ENCODE data around the gene ZDHHC14. TPM values are rescaled to one million over a fixed set of nuclear protein-coding genes. Genes with fewer than 3 reads are reported as not detected.

ZDHHC14 gene
- total RNA-seq, 1 donor: 7.9 TPM

- TF ChIP-seq CTCF (IDR thresholded peaks at IDR 0.05; ENCODE audit: insufficient read depth, low read length): no peak
- DNase-seq (ENCODE audit: low read depth): no peak
- no peak overlapping the region for H3K4me3 ChIP-seq (ENCODE audit: low read depth, low read length)
These were observed 153.3 kb downstream of the ZDHHC14 start for GRCh38 chr6:157534134-157534871.

- no peak for DNase-seq (ENCODE audit: low read depth)
- no peak for TF ChIP-seq CTCF (IDR thresholded peaks at IDR 0.05; ENCODE audit: insufficient read depth, low read length)
These were observed 154.0 kb downstream of the ZDHHC14 start for GRCh38 chr6:157534977-157535339.

GRCh38 chr6:157535340-157536222 is 154.6 kb downstream of the ZDHHC14 start:
- TF ChIP-seq CTCF (IDR thresholded peaks at IDR 0.05; ENCODE audit: insufficient read depth, low read length): no peak
- no peak overlapping the region for H3K4me3 ChIP-seq (ENCODE audit: low read depth, low read length)
- DNase-seq (ENCODE audit: low read depth): peak; percentile 68

More at GRCh38 chr6:157534977-157535339, 154.0 kb downstream of the ZDHHC14 start:
- H3K4me3 ChIP-seq (ENCODE audit: low read depth, low read length): no peak overlapping the region

- no peak overlapping the region for H3K4me3 ChIP-seq (ENCODE audit: low read depth, low read length)
- DNase-seq (ENCODE audit: low read depth): no peak
- TF ChIP-seq CTCF (IDR thresholded peaks at IDR 0.05; ENCODE audit: insufficient read depth, low read length): no peak
These were observed 155.2 kb downstream of the ZDHHC14 start for GRCh38 chr6:157536223-157536545.

- no peak overlapping the region for H3K4me3 ChIP-seq (ENCODE audit: low read depth, low read length)
- no peak for TF ChIP-seq CTCF (IDR thresholded peaks at IDR 0.05; ENCODE audit: insufficient read depth, low read length)
- no peak for DNase-seq (ENCODE audit: low read depth)
These were observed 156.6 kb downstream of the ZDHHC14 start for GRCh38 chr6:157537556-157537955.

GRCh38 chr6:157538168-157538567 is 157.2 kb downstream of the ZDHHC14 start:
- no peak for TF ChIP-seq CTCF (IDR thresholded peaks at IDR 0.05; ENCODE audit: insufficient read depth, low read length)
- DNase-seq (ENCODE audit: low read depth): no peak
- no peak overlapping the region for H3K4me3 ChIP-seq (ENCODE audit: low read depth, low read length)
